ENCODE results near the gene MCMBP.
"Not testable (repeated sequence)": the region's sequence is repeated elsewhere in the genome, so short reads cannot be mapped to it uniquely, and the experiment has no call there.

The MCMBP gene

GRCh38 chr10:119910689-119911088 is 38.0 kb upstream of the MCMBP start:
- Histone ChIP-seq H3K4me3 (replicated peaks; ENCODE audit: insufficient read depth, low read length) (no peak overlapping the region), H3K27me3 (ENCODE audit: insufficient read depth, poor library complexity, severe bottlenecking) (no peaks in the 10 kb centered on the region), H3K27ac (replicated peaks) (no peak overlapping the region)
- no peak for DNase-seq (ENCODE audit: low read depth in 1 of 2, low spot score in 1 of 2)
- TF ChIP-seq GABPA (IDR thresholded peaks at IDR 0.05; ENCODE audit: low read depth) (no peak), CTCF (IDR thresholded peaks at IDR 0.05; ENCODE audit: insufficient read depth, low read length) (no peak), REST (IDR thresholded peaks at IDR 0.05; ENCODE audit: insufficient replicate concordance, low read depth) (no peak), POLR2AphosphoS5 (IDR thresholded peaks at IDR 0.05; ENCODE audit: low read depth) (no peak), SPI1 (IDR thresholded peaks at IDR 0.05; ENCODE audit: borderline replicate concordance, low read depth) (no peak)

- H3K27ac ChIP-seq (replicated peaks): no peak overlapping the region
- TF ChIP-seq SPI1 (IDR thresholded peaks at IDR 0.05; ENCODE audit: borderline replicate concordance, low read depth): no peak
- TF ChIP-seq POLR2AphosphoS5 (IDR thresholded peaks at IDR 0.05; ENCODE audit: low read depth): no peak
- TF ChIP-seq CTCF (IDR thresholded peaks at IDR 0.05; ENCODE audit: insufficient read depth, low read length): no peak
- no peak for TF ChIP-seq REST (IDR thresholded peaks at IDR 0.05; ENCODE audit: insufficient replicate concordance, low read depth)
- TF ChIP-seq GABPA (IDR thresholded peaks at IDR 0.05; ENCODE audit: low read depth): no peak
- no peaks in the 10 kb centered on the region for H3K27me3 ChIP-seq (ENCODE audit: insufficient read depth, poor library complexity, severe bottlenecking)
- H3K4me3 ChIP-seq (replicated peaks; ENCODE audit: insufficient read depth, low read length): no peak overlapping the region
- no peak for DNase-seq (ENCODE audit: low read depth in 1 of 2, low spot score in 1 of 2)
Measured at GRCh38 chr10:119908166-119908565, 35.5 kb upstream of the MCMBP start.

GRCh38 chr10:119907695-119908094 is 35.1 kb upstream of the MCMBP start:
- not testable (repeated sequence) for H3K27ac ChIP-seq (replicated peaks); DNase-seq (ENCODE audit: low read depth in 1 of 2, low spot score in 1 of 2); H3K27me3 ChIP-seq (ENCODE audit: insufficient read depth, poor library complexity, severe bottlenecking); H3K4me3 ChIP-seq (replicated peaks; ENCODE audit: insufficient read depth, low read length)

- DNase-seq (ENCODE audit: low read depth in 1 of 2, low spot score in 1 of 2): no peak
- Histone ChIP-seq H3K4me3 (replicated peaks; ENCODE audit: insufficient read depth, low read length) (no peak overlapping the region), H3K27me3 (ENCODE audit: insufficient read depth, poor library complexity, severe bottlenecking) (no peaks in the 10 kb centered on the region), H3K27ac (replicated peaks) (no peak overlapping the region)
- TF ChIP-seq GABPA (IDR thresholded peaks at IDR 0.05; ENCODE audit: low read depth) (no peak), REST (IDR thresholded peaks at IDR 0.05; ENCODE audit: insufficient replicate concordance, low read depth) (no peak)
Measured at GRCh38 chr10:119903946-119904666, 31.5 kb upstream of the MCMBP start.

Measured in HL-60 (cell line).